ENCODE data around the gene CPZ.

GRCh38 chr4:8547108-8547911 lies 45.3 kb upstream of the CPZ start:
- TF ChIP-seq CTCF (IDR thresholded peaks at IDR 0.05) = peak in 2 of 3 donors; percentile 34 to 36
- TF ChIP-seq POLR2AphosphoS5 (IDR thresholded peaks at IDR 0.05) = no peak
- TF ChIP-seq POLR2A (IDR thresholded peaks at IDR 0.05) = no peak

Data from breast epithelium (tissue), 3 donors.